Fibroblast of lung (primary cell): ENCODE measurements around the gene CC2D2B. TPM values are rescaled to one million over a fixed set of nuclear protein-coding genes. Genes with fewer than 3 reads are reported as not detected.

Experiments
- DNase-seq, 2 donors: peaks; one replicate each; pipeline versions ENCODE4 v3.0.0 to v3.0.0-alpha.2; 2010; ENCODE audit warnings: low read depth in 2 of 2
- H2AFZ ChIP-seq: 2 replicates; pipeline ENCODE4 v1.5.1; 2012; ENCODE audit warnings: low read length, control low read depth, inconsistent platforms
- H3K27ac ChIP-seq: 2 replicates; pipeline ENCODE4 v1.5.1; 2011; ENCODE audit warnings: low read length, control low read depth; ENCODE audit not compliant: insufficient read depth
- H3K27me3 ChIP-seq: 2 replicates; pipeline ENCODE4 v1.5.1; 2011; ENCODE audit warnings: mild to moderate bottlenecking, low read length; ENCODE audit not compliant: control insufficient read depth, insufficient read depth
- H3K36me3 ChIP-seq: 2 replicates; pipeline ENCODE4 v1.5.1; 2011; ENCODE audit warnings: low read length; ENCODE audit not compliant: control insufficient read depth, insufficient read depth
- H3K4me1 ChIP-seq: 2 replicates; pipeline ENCODE4 v1.5.1; 2011; ENCODE audit warnings: low read length; ENCODE audit not compliant: control insufficient read depth, insufficient read depth; ENCODE audit errors: extremely low read depth
- H3K4me2 ChIP-seq: 2 replicates; pipeline ENCODE4 v1.5.1; 2011; ENCODE audit warnings: low read length, control low read depth; ENCODE audit not compliant: insufficient read depth; ENCODE audit errors: extremely low read depth
- H3K4me3 ChIP-seq, 4 experiments: fragments of 200-600 bp in 1 of 4; sonication (generic) in 1 of 4; replicated peaks in 1 of 4; 2 replicates each; pipeline ENCODE4 v1.5.1; 2011 to 2016; ENCODE audit warnings: low read length in 4 of 4, low read depth in 3 of 4, mild to moderate bottlenecking in 3 of 4, control low read depth in 2 of 4, inconsistent platforms in 1 of 4, mixed read lengths in 1 of 4; ENCODE audit not compliant: insufficient read depth in 1 of 4; ENCODE audit errors: control extremely low read depth in 1 of 4
- H3K79me2 ChIP-seq: 2 replicates; pipeline ENCODE4 v1.5.1; 2012; ENCODE audit warnings: mild to moderate bottlenecking, low read length, inconsistent platforms; ENCODE audit not compliant: control insufficient read depth, insufficient read depth
- H3K9ac ChIP-seq: 2 replicates; pipeline ENCODE4 v1.5.1; 2011; ENCODE audit warnings: mild to moderate bottlenecking, low read length, control low read depth; ENCODE audit not compliant: insufficient read depth
- H3K9me3 ChIP-seq: 2 replicates; pipeline ENCODE4 v1.5.1; 2012; ENCODE audit warnings: low read depth, low read length; ENCODE audit not compliant: control insufficient read depth, insufficient read depth
- H4K20me1 ChIP-seq: 2 replicates; pipeline ENCODE4 v1.5.1; 2011; ENCODE audit warnings: low read length; ENCODE audit not compliant: control insufficient read depth, insufficient read depth; ENCODE audit errors: extremely low read depth
- CTCF ChIP-seq, 2 donors: IDR thresholded peaks in 1 of 2; conservative IDR thresholded peaks in 1 of 2; 1 replicate in 1 of 2; 2 replicates in 1 of 2; pipeline ENCODE4 v1.5.1; 2011 to 2012; ENCODE audit warnings: low read length in 2 of 2, control low read depth in 1 of 2, inconsistent platforms in 1 of 2, low read depth in 1 of 2, mild to moderate bottlenecking in 1 of 2
- EZH2 ChIP-seq: IDR thresholded peaks from 2 replicates; pipeline ENCODE4 v1.5.1; 2012; ENCODE audit warnings: low read length, control low read depth, mild to moderate bottlenecking; ENCODE audit errors: missing control alignments
- polyA plus RNA-seq, 2 donors: library from polyadenylated mRNA; depleted of rRNA in 1 of 2; stranded (reverse) in 1 of 2; unstranded in 1 of 2; fragments of >200 nt; gene quantifications; 2 replicates each; pipeline ENCODE4 v1.2.1, GENCODE V29; 2011 to 2012; ENCODE audit warnings: missing spikeins in 1 of 2
- total RNA-seq: library from RNA; depleted of rRNA; stranded (reverse); fragments of >200 nt; gene quantifications from 2 replicates; pipeline ENCODE4 v1.2.1, GENCODE V29; 2014

CC2D2B gene
- total and polyA plus RNA-seq, 2 donors (not counting 1 experiment from before 2014, with no cell fraction given): 0.33 TPM; not detected in 1

GRCh38 chr10:95866467-95866842 is 41.3 kb upstream of the CC2D2B start:
- no peak overlapping the region for H3K27ac ChIP-seq

GRCh38 chr10:95867866-95868265 is 39.9 kb upstream of the CC2D2B start:
- no peak overlapping the region for H2AFZ ChIP-seq
- no peaks in the 10 kb centered on the region for H3K27me3 ChIP-seq
- H3K4me2 ChIP-seq: no peak overlapping the region
- TF ChIP-seq CTCF (conservative IDR thresholded peaks at IDR 0.05 in 1 of 2, IDR thresholded peaks at IDR 0.05 in 1 of 2; ENCODE audit: low read depth in 1 of 2, low read length in 2 of 2) (no peak), EZH2 (no peak)
- no peaks in the 10 kb centered on the region for H3K79me2 ChIP-seq
- H3K9ac ChIP-seq: no peak overlapping the region
- H3K27ac ChIP-seq: no peak overlapping the region
- H3K4me1 ChIP-seq: no peaks in the 10 kb centered on the region
- H3K9me3 ChIP-seq: no peaks in the 10 kb centered on the region
- no peaks in the 10 kb centered on the region for H3K36me3 ChIP-seq
- H3K4me3 ChIP-seq: no peak overlapping the region
- no peaks in the 10 kb centered on the region for H4K20me1 ChIP-seq
- DNase-seq: no peak

More at GRCh38 chr10:95866467-95866842, 41.3 kb upstream of the CC2D2B start:
- Histone ChIP-seq H4K20me1 (no peaks in the 10 kb centered on the region), H3K27me3 (no peaks in the 10 kb centered on the region), H3K4me2 (no peak overlapping the region), H3K4me1 (no peaks in the 10 kb centered on the region), H3K9ac (no peak overlapping the region), H3K9me3 (no peaks in the 10 kb centered on the region), H2AFZ (no peak overlapping the region), H3K36me3 (no peaks in the 10 kb centered on the region), H3K4me3 (no peak overlapping the region), H3K79me2 (no peaks in the 10 kb centered on the region)
- TF ChIP-seq EZH2 (no peak), CTCF (conservative IDR thresholded peaks at IDR 0.05 in 1 of 2, IDR thresholded peaks at IDR 0.05 in 1 of 2; ENCODE audit: low read depth in 1 of 2, low read length in 2 of 2) (no peak)
- DNase-seq: no peak

GRCh38 chr10:95872158-95872711 is 35.5 kb upstream of the CC2D2B start:
- Histone ChIP-seq H3K27me3 (no peaks in the 10 kb centered on the region), H3K4me3 (no peak overlapping the region), H2AFZ (no peak overlapping the region), H3K9me3 (no peaks in the 10 kb centered on the region), H3K4me1 (no peaks in the 10 kb centered on the region), H3K36me3 (no peaks in the 10 kb centered on the region), H3K9ac (no peak overlapping the region), H3K27ac (no peak overlapping the region), H3K79me2 (no peaks in the 10 kb centered on the region), H4K20me1 (no peaks in the 10 kb centered on the region), H3K4me2 (no peak overlapping the region)
- no peak for TF ChIP-seq CTCF (conservative IDR thresholded peaks at IDR 0.05 in 1 of 2, IDR thresholded peaks at IDR 0.05 in 1 of 2; ENCODE audit: low read depth in 1 of 2, low read length in 2 of 2)
- TF ChIP-seq EZH2: no peak
- DNase-seq: no peak
